HCT116 (cell line): Measurements from ENCODE around the gene GPR22. TPM values are rescaled to one million over a fixed set of nuclear protein-coding genes. Genes with fewer than 3 reads are reported as not detected.

Experiments used
- ATAC-seq: fragments of 200-7000 bp; cut with Tn5 transposase; 2 replicates; pipeline ENCODE4 v1.9.1; 2020; ENCODE audit warnings: mild to moderate bottlenecking, moderate library complexity
- BruUV-seq: library from RNA; stranded (reverse); fragments of 400-500 nt; replicated peaks from 2 replicates; lab custom pipeline; 2021; lab: Mats Ljungman, UMichigan
- CTCF ChIA-PET: fragments of 300-600 bp; sonication (Branson Sonifier 250); formaldehyde crosslinking; loops from one replicate; lab custom pipeline; 2021; ENCODE audit warnings: antibody characterized with exemption; lab: Charles Lee
- POLR2A ChIA-PET: fragments of 300-600, 350-600 bp; sonication (Branson Sonifier 250); formaldehyde crosslinking; loops from one replicate; lab custom pipeline; 2021; ENCODE audit warnings: antibody characterized with exemption; lab: Charles Lee
- RAD21 ChIA-PET, 2 experiments: fragments of 300-600 bp; sonication (Branson Sonifier 250); formaldehyde crosslinking; loops; one replicate each; lab custom pipeline; 2023; ENCODE audit warnings: low total read pairs in 2 of 2; ENCODE audit not compliant: uncharacterized antibody in 2 of 2, unreplicated experiment in 2 of 2, low non-redundant PET in 1 of 2; lab: Charles Lee
- DNase-seq: peaks from one replicate; pipeline ENCODE4 v3.0.0-alpha.2; 2010; ENCODE audit warnings: low read depth, low spot score
- H2AFZ ChIP-seq: fragments of 200-600 bp; shearing (Covaris generic), sonication (generic); 2 replicates; pipeline ENCODE4 v1.6.1; 2017; ENCODE audit warnings: low read depth, mixed run types, mixed read lengths, antibody characterized with exemption, low read length; ENCODE audit not compliant: poor library complexity, severe bottlenecking
- H3K27ac ChIP-seq: 2 replicates; pipeline ENCODE4 v1.5.1; 2012; ENCODE audit warnings: low read depth, low read length
- H3K27me3 ChIP-seq: fragments of 200-600 bp; sonication (generic); 2 replicates; pipeline ENCODE4 v1.6.1; 2016; ENCODE audit warnings: mixed run types, low read length, mixed read lengths; ENCODE audit not compliant: insufficient read depth
- H3K36me3 ChIP-seq, 2 experiments: fragments of 200-500 bp in 1 of 2; fragments of 200-600 bp in 1 of 2; sonication (Bioruptor generic) in 1 of 2; sonication (generic) in 1 of 2; 2 replicates each; pipeline versions ENCODE4 v1.5.1 to v1.6.1; 2014 to 2016; ENCODE audit warnings: low read length in 2 of 2, inconsistent platforms in 1 of 2, mixed read lengths in 1 of 2, mixed run types in 1 of 2; ENCODE audit not compliant: insufficient read depth in 2 of 2, control insufficient read depth in 1 of 2
- H3K4me1 ChIP-seq, 2 experiments: fragments of 200-600 bp in 1 of 2; sonication (generic) in 1 of 2; 2 replicates each; pipeline versions ENCODE4 v1.5.1 to v1.6.1; 2012 to 2017; ENCODE audit warnings: low read length in 2 of 2, inconsistent platforms in 1 of 2, mild to moderate bottlenecking in 1 of 2, mixed read lengths in 1 of 2, mixed run types in 1 of 2, moderate library complexity in 1 of 2; ENCODE audit not compliant: insufficient read depth in 2 of 2, control insufficient read depth in 1 of 2
- H3K4me2 ChIP-seq: fragments of 200-600 bp; sonication (generic); 2 replicates; pipeline ENCODE4 v1.6.1; 2017; ENCODE audit warnings: mixed run types, low read length, mixed read lengths
- H3K4me3 ChIP-seq, 2 experiments: fragments of 200-600 bp in 1 of 2; sonication (generic) in 1 of 2; replicated peaks in 1 of 2; 2 replicates each; pipeline ENCODE4 v1.5.1; 2011 to 2016; ENCODE audit warnings: low read length in 2 of 2, control low read depth in 1 of 2, low read depth in 1 of 2, mild to moderate bottlenecking in 1 of 2, mixed read lengths in 1 of 2, mixed run types in 1 of 2
- H3K79me2 ChIP-seq: fragments of 200-600 bp; sonication (generic); 2 replicates; pipeline ENCODE4 v1.6.1; 2017; ENCODE audit warnings: mild to moderate bottlenecking, mixed run types, low read length, moderate library complexity, mixed read lengths; ENCODE audit not compliant: insufficient read depth
- H3K9ac ChIP-seq: fragments of 200-600 bp; sonication (generic); 2 replicates; pipeline ENCODE4 v1.6.1; 2016; ENCODE audit warnings: low read length, mixed read lengths
- H3K9me2 ChIP-seq: fragments of 200-600 bp; sonication (generic), shearing (Covaris generic); 2 replicates; pipeline ENCODE4 v1.6.1; 2017; ENCODE audit warnings: mixed run types, mild to moderate bottlenecking, moderate library complexity; ENCODE audit not compliant: insufficient read depth
- H3K9me3 ChIP-seq, 2 experiments: fragments of 200-500 bp in 1 of 2; fragments of 200-600 bp in 1 of 2; sonication (Bioruptor generic) in 1 of 2; sonication (generic) in 1 of 2; 2 replicates each; pipeline ENCODE4 v1.6.1; 2014 to 2017; ENCODE audit warnings: low read length in 2 of 2, mixed read lengths in 2 of 2, inconsistent platforms in 1 of 2, low read depth in 1 of 2, mild to moderate bottlenecking in 1 of 2, mixed run types in 1 of 2, moderate library complexity in 1 of 2; ENCODE audit not compliant: control insufficient read depth in 1 of 2, insufficient read depth in 1 of 2
- H4K20me1 ChIP-seq: fragments of 200-600 bp; sonication (generic), shearing (Covaris generic); 2 replicates; pipeline ENCODE4 v1.6.1; 2017; ENCODE audit warnings: mixed run types, mild to moderate bottlenecking, moderate library complexity; ENCODE audit not compliant: insufficient read depth
- ELF1 ChIP-seq: IDR thresholded peaks from 2 replicates; pipeline ENCODE4 v1.6.1; 2012; ENCODE audit warnings: low read depth, borderline replicate concordance
- EZH2phosphoT487 ChIP-seq: fragments of 200-600 bp; IDR thresholded peaks from 2 replicates; pipeline ENCODE4 v1.6.1; 2018; ENCODE audit warnings: antibody characterized with exemption, borderline replicate concordance
- MAX ChIP-seq: IDR thresholded peaks from 2 replicates; pipeline ENCODE4 v1.6.1; 2012
- SP1 ChIP-seq: IDR thresholded peaks from 2 replicates; pipeline ENCODE4 v1.6.1; 2012; ENCODE audit warnings: low read depth
- SRF ChIP-seq: IDR thresholded peaks from 2 replicates; pipeline ENCODE4 v1.6.1; 2012; ENCODE audit warnings: low read depth
- ZBTB33 ChIP-seq: IDR thresholded peaks from 2 replicates; pipeline ENCODE4 v1.6.1; 2011; ENCODE audit warnings: mild to moderate bottlenecking, low read length, moderate library complexity; ENCODE audit not compliant: insufficient replicate concordance; ENCODE audit errors: extremely low read depth
- intact Hi-C: fragments of 100-400 bp; cut with micrococcal nuclease; formaldehyde crosslinking; loops from 2 replicates; pipeline ENCODE4 v1.10.0; 2022
- total RNA-seq: library from RNA; stranded (reverse); gene quantifications from one replicate; pipeline ENCODE4 v1.2.1, GENCODE V29; 2021; ENCODE audit not compliant: unreplicated experiment

Gene GPR22
- total RNA-seq, 1 experiment from 2014 or later: not detected

- Histone ChIP-seq H3K9ac (no peak overlapping the region), H3K4me2 (no peak overlapping the region), H2AFZ (no peak overlapping the region), H3K27ac (no peak overlapping the region), H3K4me3 (no peak overlapping the region), H4K20me1 (no peaks in the 10 kb centered on the region), H3K79me2 (no peaks in the 10 kb centered on the region), H3K36me3 (no peaks in the 10 kb centered on the region), H3K4me1 (peaks cover 0 to 4% of the 10 kb centered on the region in 2 experiments; a peak in 2 of 4 replicates), H3K9me2 (no peaks in the 10 kb centered on the region), H3K27me3 (no peaks in the 10 kb centered on the region), H3K9me3 (no peaks in the 10 kb centered on the region)
- ChIA-PET POLR2A (no interaction called here), RAD21 (no interaction called here), CTCF (no interaction called here)
- intact Hi-C loops: no loop called here
- DNase-seq (no peak), ATAC-seq (no peak)
- TF ChIP-seq SRF: no peak
- no peak for TF ChIP-seq ELF1
- no peak for TF ChIP-seq ZBTB33
- TF ChIP-seq SP1: no peak
- TF ChIP-seq EZH2phosphoT487: no peak
- TF ChIP-seq MAX: no peak
- BruUV-seq: no TSS peak
Measured at GRCh38 chr7:107441581-107442422, 28.1 kb upstream of the GPR22 start.
